ENCODE data around the gene PGM2. TPM values are rescaled to one million over a fixed set of nuclear protein-coding genes. Genes with fewer than 3 reads are reported as not detected.

The PGM2 gene
- polyA plus RNA-seq, 1 of the 3 experiments (the other 2 are of a cell fraction) = 12.7 TPM

GRCh38 chr4:37868238-37868637, 41.8 kb downstream of the PGM2 start:
- Histone ChIP-seq H2AFZ (ENCODE audit: low read depth) (no peak overlapping the region), H3K4me2 (no peak overlapping the region), H3K79me2 (ENCODE audit: insufficient read depth) (no peaks in the 10 kb centered on the region), H4K20me1 (ENCODE audit: insufficient read depth) (no peaks in the 10 kb centered on the region), H3K4me3 (ENCODE audit: low read depth in 2 of 2, low read length in 1 of 2) (no peak overlapping the region), H3K9me2 (no peaks in the 10 kb centered on the region), H3K27ac (ENCODE audit: low read depth in 2 of 2, low read length in 1 of 2) (no peak overlapping the region), H3K4me1 (ENCODE audit: control insufficient read depth in 1 of 2, insufficient read depth in 2 of 2, low read depth in 1 of 2, low read length in 1 of 2) (0 out of 4 replicates have a peak, but pooled peaks cover 0 to 3% of the 10 kb centered on the region in 2 experiments), H3K36me3 (replicated peaks in 1 of 2; ENCODE audit: control insufficient read depth in 1 of 2, insufficient read depth in 2 of 2, low read length in 1 of 2) (no peaks in the 10 kb centered on the region), H3K27me3 (ENCODE audit: insufficient read depth) (no peaks in the 10 kb centered on the region), H3K9ac (no peak overlapping the region), H3F3A (replicated peaks; ENCODE audit: insufficient read depth) (peaks cover 9% of the 10 kb centered on the region), H3K9me3 (no peaks in the 10 kb centered on the region)
- CTCF ChIA-PET = no interaction called here
- no peak for DNase-seq
- TF ChIP-seq MAX (IDR thresholded peaks at IDR 0.05; ENCODE audit: low read depth) = no peak
- TF ChIP-seq SMC3 (IDR thresholded peaks at IDR 0.05; ENCODE audit: low read depth, low read length) = no peak
- TF ChIP-seq GATA2 (CRISPR knock-in tag; IDR thresholded peaks at IDR 0.05) = no peak
- no peak for TF ChIP-seq JUND (IDR thresholded peaks at IDR 0.05)
- TF ChIP-seq USF1 (IDR thresholded peaks at IDR 0.05; ENCODE audit: borderline replicate concordance, low read depth) = no peak
- no peak for TF ChIP-seq MXI1 (IDR thresholded peaks at IDR 0.05; ENCODE audit: low read depth, low read length)
- no peak for TF ChIP-seq CTCF (IDR thresholded peaks at IDR 0.05)
- TF ChIP-seq RCOR1 (IDR thresholded peaks at IDR 0.05; ENCODE audit: low read length) = no peak
- TF ChIP-seq REST (IDR thresholded peaks at IDR 0.05; ENCODE audit: low read depth, low read length) = no peak
- TF ChIP-seq ZBTB33 (IDR thresholded peaks at IDR 0.05; ENCODE audit: borderline replicate concordance, low read depth) = no peak
- no peak for TF ChIP-seq MEF2A (IDR thresholded peaks at IDR 0.05; ENCODE audit: borderline replicate concordance, low read depth)
- TF ChIP-seq EP300 (IDR thresholded peaks at IDR 0.05; ENCODE audit: borderline replicate concordance in 1 of 2, low read depth in 1 of 2, low read length in 1 of 2) = no peak
- no peak for TF ChIP-seq ELF1 (IDR thresholded peaks at IDR 0.05)
- WGBS (ENCODE audit: low lambda C conversion rate) = 80% methylated on average over 4 of the region's 4 CpGs
- POLR2A ChIA-PET = no interaction called here

Measured in SK-N-SH (cell line).